Keratinocyte (primary cell): ENCODE data around the gene MAT1A. TPM values are rescaled to one million over a fixed set of nuclear protein-coding genes. Genes with fewer than 3 reads are reported as not detected.

Source experiments
- DNase-seq: peaks from one replicate; pipeline ENCODE4 v3.0.0-alpha.2; 2011; ENCODE audit warnings: low read depth, missing footprints, low spot score
- FAIRE-seq: peaks from 2 replicates; lab custom pipeline; 2011; peaks lifted over from hg19 to GRCh38; lab: Jason Lieb, UNC
- H2AFZ ChIP-seq: 2 replicates; pipeline ENCODE4 v1.6.0; 2012; ENCODE audit warnings: low read length, control low read depth, inconsistent platforms; ENCODE audit not compliant: control insufficient read depth
- H3K27ac ChIP-seq: 2 replicates; pipeline ENCODE4 v1.5.1; 2011; ENCODE audit warnings: low read length; ENCODE audit not compliant: control insufficient read depth, insufficient read depth
- H3K27me3 ChIP-seq: 3 replicates; pipeline ENCODE4 v1.6.0; 2011; ENCODE audit warnings: low read length; ENCODE audit not compliant: control insufficient read depth, insufficient read depth; ENCODE audit errors: extremely low read depth
- H3K36me3 ChIP-seq, 2 experiments: 2 replicates in 1 of 2; 3 replicates in 1 of 2; pipeline ENCODE4 v1.5.1; 2011; ENCODE audit warnings: low read length in 2 of 2, mild to moderate bottlenecking in 1 of 2; ENCODE audit not compliant: control insufficient read depth in 2 of 2, insufficient read depth in 2 of 2; ENCODE audit errors: extremely low read depth in 1 of 2
- H3K4me1 ChIP-seq: 3 replicates; pipeline ENCODE4 v1.5.1; 2011; ENCODE audit warnings: low read length; ENCODE audit not compliant: control insufficient read depth, insufficient read depth; ENCODE audit errors: extremely low read depth
- H3K4me2 ChIP-seq: 3 replicates; pipeline ENCODE4 v1.6.0; 2011; ENCODE audit warnings: low read depth, low read length; ENCODE audit not compliant: control insufficient read depth, insufficient read depth; ENCODE audit errors: extremely low read depth
- H3K4me3 ChIP-seq, 3 experiments: fragments of 200-600 bp in 1 of 3; sonication (generic) in 1 of 3; 2 replicates in 2 of 3; 3 replicates in 1 of 3; pipeline ENCODE4 v1.5.1; 2011 to 2016; ENCODE audit warnings: low read length in 3 of 3, mild to moderate bottlenecking in 3 of 3, control low read depth in 2 of 3, inconsistent platforms in 1 of 3, low read depth in 1 of 3, mixed read lengths in 1 of 3, mixed run types in 1 of 3, moderate library complexity in 1 of 3; ENCODE audit not compliant: control insufficient read depth in 2 of 3, insufficient read depth in 2 of 3; ENCODE audit errors: extremely low read depth in 1 of 3
- H3K79me2 ChIP-seq: 2 replicates; pipeline ENCODE4 v1.6.0; 2012; ENCODE audit warnings: low read length; ENCODE audit not compliant: control insufficient read depth, insufficient read depth
- H3K9ac ChIP-seq: 3 replicates; pipeline ENCODE4 v1.6.0; 2011; ENCODE audit warnings: low read length; ENCODE audit not compliant: control insufficient read depth, insufficient read depth; ENCODE audit errors: extremely low read depth
- H3K9me1 ChIP-seq: 3 replicates; pipeline ENCODE4 v1.6.0; 2011; ENCODE audit warnings: low read length; ENCODE audit not compliant: control insufficient read depth, insufficient read depth; ENCODE audit errors: extremely low read depth
- H3K9me3 ChIP-seq: 2 replicates; pipeline ENCODE4 v1.5.1; 2012; ENCODE audit warnings: low read depth, low read length; ENCODE audit not compliant: control insufficient read depth
- H4K20me1 ChIP-seq: 3 replicates; pipeline ENCODE4 v1.6.0; 2011; ENCODE audit warnings: low read length; ENCODE audit not compliant: control insufficient read depth, insufficient read depth; ENCODE audit errors: extremely low read depth
- CTCF ChIP-seq, 3 experiments: IDR thresholded peaks in 1 of 3; conservative IDR thresholded peaks in 1 of 3; optimal IDR thresholded peaks in 1 of 3; 2 replicates in 2 of 3; 3 replicates in 1 of 3; pipeline versions ENCODE3 to v1.5.1; 2011; ENCODE audit warnings: low read length in 3 of 3, mild to moderate bottlenecking in 3 of 3, moderate library complexity in 2 of 3, control low read depth in 1 of 3, inconsistent platforms in 1 of 3; ENCODE audit not compliant: insufficient read depth in 2 of 3; ENCODE audit errors: extremely low read depth in 1 of 3
- EZH2 ChIP-seq: IDR thresholded peaks from one replicate; pipeline ENCODE4 v1.6.1; 2012; ENCODE audit warnings: inconsistent platforms, mild to moderate bottlenecking, low read length, moderate library complexity
- dilution Hi-C: fragments of 300-500 bp; cut with MboI; formaldehyde crosslinking; loops from one replicate; pipeline ENCODE4 v1.7.0; 2020; ENCODE audit warnings: low sequenced_read_pairs; ENCODE audit not compliant: extremely low pct_ligation_motif_present
- polyA plus RNA-seq, 5 experiments: library from polyadenylated mRNA; depleted of rRNA in 3 of 5; stranded (reverse) in 3 of 5; stranded (forward) in 1 of 5; unstranded in 1 of 5; fragments of >200 nt; gene quantifications; 1 replicate in 1 of 5; 2 replicates in 3 of 5; 3 replicates in 1 of 5; pipeline versions ENCODE4 v1.2.1 to v1.2.3, GENCODE V29; 2011 to 2012; ENCODE audit warnings: missing spikeins in 2 of 5, low read depth in 1 of 5, low replicate concordance in 1 of 5

MAT1A gene
- polyA plus RNA-seq, 1 donor (not counting 4 experiments of a cell fraction or from before 2014, with no cell fraction given): 0.37 TPM

GRCh38 chr10:80320377-80320776, 30.9 kb upstream of the MAT1A start:
- Histone ChIP-seq H3K27ac (no peak overlapping the region), H2AFZ (no peak overlapping the region), H3K79me2 (no peaks in the 10 kb centered on the region), H3K36me3 (no peaks in the 10 kb centered on the region), H3K9ac (no peak overlapping the region), H3K4me3 (no peak overlapping the region), H3K27me3 (no peaks in the 10 kb centered on the region), H3K4me1 (no peaks in the 10 kb centered on the region), H3K9me3 (no peaks in the 10 kb centered on the region), H3K4me2 (no peak overlapping the region), H3K9me1 (no peaks in the 10 kb centered on the region), H4K20me1 (no peaks in the 10 kb centered on the region)
- dilution Hi-C loops: no loop called here
- no peak for DNase-seq
- FAIRE-seq: no peak
- TF ChIP-seq EZH2 (no peak), CTCF (optimal IDR thresholded peaks at IDR 0.05 in 1 of 3, IDR thresholded peaks at IDR 0.05 in 1 of 3, conservative IDR thresholded peaks at IDR 0.05 in 1 of 3; ENCODE audit: extremely low read depth in 1 of 3, insufficient read depth in 2 of 3, low read length in 3 of 3) (no peak)

GRCh38 chr10:80319725-80320290, 30.4 kb upstream of the MAT1A start:
- H3K4me3 ChIP-seq: no peak overlapping the region
- H2AFZ ChIP-seq: no peak overlapping the region
- DNase-seq (no peak), FAIRE-seq (no peak)
- no peak overlapping the region for H3K9ac ChIP-seq
- H3K9me1 ChIP-seq: no peaks in the 10 kb centered on the region
- H3K9me3 ChIP-seq: no peaks in the 10 kb centered on the region
- no peaks in the 10 kb centered on the region for H3K4me1 ChIP-seq
- no peaks in the 10 kb centered on the region for H3K27me3 ChIP-seq
- TF ChIP-seq CTCF (optimal IDR thresholded peaks at IDR 0.05 in 1 of 3, IDR thresholded peaks at IDR 0.05 in 1 of 3, conservative IDR thresholded peaks at IDR 0.05 in 1 of 3; ENCODE audit: extremely low read depth in 1 of 3, insufficient read depth in 2 of 3, low read length in 3 of 3) (no peak), EZH2 (no peak)
- no peaks in the 10 kb centered on the region for H3K79me2 ChIP-seq
- H3K36me3 ChIP-seq: no peaks in the 10 kb centered on the region
- no peaks in the 10 kb centered on the region for H4K20me1 ChIP-seq
- no peak overlapping the region for H3K27ac ChIP-seq
- no peak overlapping the region for H3K4me2 ChIP-seq
- dilution Hi-C loops: no loop called here
